ENCODE data around the gene GARS1. TPM values are rescaled to one million over a fixed set of nuclear protein-coding genes. Genes with fewer than 3 reads are reported as not detected.

GARS1 gene
- polyA plus RNA-seq, 3 donors, result 46.0 to 68.4 (median 48.6) TPM

- Histone ChIP-seq H3K4me1 (ENCODE audit: control insufficient read depth in 1 of 2, insufficient read depth in 2 of 2, low read length in 2 of 2) (no peaks in the 10 kb centered on the region), H3K36me3 (replicated peaks in 1 of 2; ENCODE audit: control insufficient read depth in 1 of 2, insufficient read depth in 2 of 2, low read length in 2 of 2) (no peaks in the 10 kb centered on the region), H3K9me3 (replicated peaks in 1 of 2; ENCODE audit: control insufficient read depth in 1 of 2, insufficient read depth in 1 of 2, low read length in 2 of 2) (no peaks in the 10 kb centered on the region), H3K27ac (ENCODE audit: low read depth in 1 of 2, low read length in 2 of 2) (no peak overlapping the region), H2AFZ (ENCODE audit: insufficient read depth, low read depth, low read length, poor library complexity, severe bottlenecking) (no peak overlapping the region), H4K20me1 (ENCODE audit: insufficient read depth, low read length) (no peaks in the 10 kb centered on the region), H3K4me3 (replicated peaks in 1 of 3; ENCODE audit: low read depth in 2 of 3, low read length in 3 of 3) (no peak overlapping the region), H3K9ac (ENCODE audit: insufficient read depth, low read length, poor library complexity, severe bottlenecking) (no peak overlapping the region), H3K27me3 (ENCODE audit: control insufficient read depth in 2 of 2, insufficient read depth in 2 of 2, low read length in 2 of 2) (no peaks in the 10 kb centered on the region), H3K4me2 (replicated peaks; ENCODE audit: extremely low read depth, low read length, poor library complexity, severe bottlenecking) (no peak overlapping the region), H3K79me2 (ENCODE audit: insufficient read depth, low read length) (no peaks in the 10 kb centered on the region)
- peaks cover 0 to 1% (median 0%) of the 10 kb centered on the region in 3 donors for H3K27me3 Mint-ChIP-seq (ENCODE audit: low read depth in 3 of 3)
- WGBS (ENCODE audit: insufficient coverage), result 96% methylated on average over 8 of the region's 13 CpGs
- no peak overlapping the region for H3K4me3 Mint-ChIP-seq
- TF ChIP-seq CTCF (IDR thresholded peaks at IDR 0.05), result no peak
- peaks cover 12 to 13% of the 10 kb centered on the region in 2 donors for H3K36me3 Mint-ChIP-seq
- H3K27ac Mint-ChIP-seq, result no peak overlapping the region
- no peaks in the 10 kb centered on the region for H3K9me3 Mint-ChIP-seq
- no peaks in the 10 kb centered on the region for H3K4me1 Mint-ChIP-seq
- no peak for DNase-seq
- intact Hi-C loops (cut with micrococcal nuclease), result no loop called here
These were observed 55.2 kb downstream of the GARS1 start for GRCh38 chr7:30649717-30650420.

GRCh38 chr7:30650421-30650808 is 55.7 kb downstream of the GARS1 start:
- intact Hi-C loops (cut with micrococcal nuclease), result no loop called here
- H3K4me3 Mint-ChIP-seq, result no peak overlapping the region

More at GRCh38 chr7:30650421-30650808, 55.7 kb downstream of the GARS1 start:
- Histone ChIP-seq H3K9ac (ENCODE audit: insufficient read depth, low read length, poor library complexity, severe bottlenecking) (no peak overlapping the region), H3K4me1 (ENCODE audit: control insufficient read depth in 1 of 2, insufficient read depth in 2 of 2, low read length in 2 of 2) (no peaks in the 10 kb centered on the region), H3K36me3 (replicated peaks in 1 of 2; ENCODE audit: control insufficient read depth in 1 of 2, insufficient read depth in 2 of 2, low read length in 2 of 2) (no peaks in the 10 kb centered on the region), H3K79me2 (ENCODE audit: insufficient read depth, low read length) (no peaks in the 10 kb centered on the region), H3K9me3 (replicated peaks in 1 of 2; ENCODE audit: control insufficient read depth in 1 of 2, insufficient read depth in 1 of 2, low read length in 2 of 2) (no peaks in the 10 kb centered on the region), H3K4me2 (replicated peaks; ENCODE audit: extremely low read depth, low read length, poor library complexity, severe bottlenecking) (no peak overlapping the region), H3K27me3 (ENCODE audit: control insufficient read depth in 2 of 2, insufficient read depth in 2 of 2, low read length in 2 of 2) (no peaks in the 10 kb centered on the region), H2AFZ (ENCODE audit: insufficient read depth, low read depth, low read length, poor library complexity, severe bottlenecking) (no peak overlapping the region), H4K20me1 (ENCODE audit: insufficient read depth, low read length) (no peaks in the 10 kb centered on the region), H3K27ac (ENCODE audit: low read depth in 1 of 2, low read length in 2 of 2) (no peak overlapping the region), H3K4me3 (replicated peaks in 1 of 3; ENCODE audit: low read depth in 2 of 3, low read length in 3 of 3) (no peak overlapping the region)
- H3K36me3 Mint-ChIP-seq, result peaks cover 6 to 8% of the 10 kb centered on the region in 2 donors
- 98% methylated on average over 6 of the region's 7 CpGs for WGBS (ENCODE audit: insufficient coverage)
- no peak for DNase-seq
- H3K27ac Mint-ChIP-seq, result no peak overlapping the region
- no peaks in the 10 kb centered on the region for H3K4me1 Mint-ChIP-seq
- TF ChIP-seq CTCF (IDR thresholded peaks at IDR 0.05), result no peak
- H3K27me3 Mint-ChIP-seq (ENCODE audit: low read depth in 3 of 3), result peaks cover 0 to 1% (median 0%) of the 10 kb centered on the region in 3 donors
- H3K9me3 Mint-ChIP-seq, result no peaks in the 10 kb centered on the region

Data from CD14-positive monocyte (primary cell).